ENCODE results near the gene MMP14. TPM values are rescaled to one million over a fixed set of nuclear protein-coding genes. Genes with fewer than 3 reads are reported as not detected.
"Not testable (repeated sequence)": the region's sequence is repeated elsewhere in the genome, so short reads cannot be mapped to it uniquely, and the experiment has no call there.

Gene MMP14
- polyA plus RNA-seq, 3 donors: 0.14 to 4.6 (median 0.44) TPM

DNA sequence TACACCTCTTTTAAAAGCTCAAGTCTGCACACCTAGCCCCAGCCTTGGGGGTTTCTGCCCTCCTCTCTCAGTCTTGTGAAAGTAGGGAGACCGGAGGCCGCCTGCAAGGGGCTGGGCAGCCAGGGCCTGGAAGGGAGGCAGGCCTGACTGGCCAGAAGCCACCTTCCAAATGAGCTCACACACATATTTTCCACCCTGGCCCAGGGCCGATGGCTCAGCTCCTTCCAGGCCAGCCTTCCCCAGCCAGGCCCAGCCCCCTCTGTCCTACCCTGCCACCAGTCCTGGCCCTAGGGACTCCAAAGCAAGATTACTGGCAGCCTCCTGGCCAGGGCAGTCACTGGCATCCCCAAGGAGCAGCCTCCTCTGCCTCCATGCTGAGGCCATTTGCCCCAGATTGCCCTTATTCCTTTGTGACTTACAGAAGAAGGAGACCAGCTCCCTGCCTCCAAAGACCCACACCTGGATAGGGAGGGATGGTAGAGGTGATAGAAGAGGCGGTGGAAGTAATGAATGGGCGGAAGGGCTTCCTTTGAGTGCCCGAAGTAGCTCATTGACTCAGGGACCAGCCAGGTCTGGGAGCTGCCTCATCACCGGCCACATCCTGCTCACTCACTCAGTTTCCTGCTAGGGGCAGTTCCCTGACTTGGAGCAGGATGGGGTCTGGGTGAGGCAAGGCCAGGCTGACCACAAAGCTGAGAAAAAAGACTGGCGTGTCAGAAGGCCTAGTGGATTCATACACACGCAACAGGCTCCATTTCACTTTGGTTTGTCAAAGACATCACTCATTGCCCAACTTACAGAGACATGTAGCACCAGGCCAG lies 14.8 kb downstream of the MMP14 start:
- intact Hi-C loops (cut with micrococcal nuclease): loop anchor here (5.0 kb wide), 2 partner anchors 74 to 194 kb away; no protein-coding TSS in a partner anchor
- TF ChIP-seq, protein P1, sequence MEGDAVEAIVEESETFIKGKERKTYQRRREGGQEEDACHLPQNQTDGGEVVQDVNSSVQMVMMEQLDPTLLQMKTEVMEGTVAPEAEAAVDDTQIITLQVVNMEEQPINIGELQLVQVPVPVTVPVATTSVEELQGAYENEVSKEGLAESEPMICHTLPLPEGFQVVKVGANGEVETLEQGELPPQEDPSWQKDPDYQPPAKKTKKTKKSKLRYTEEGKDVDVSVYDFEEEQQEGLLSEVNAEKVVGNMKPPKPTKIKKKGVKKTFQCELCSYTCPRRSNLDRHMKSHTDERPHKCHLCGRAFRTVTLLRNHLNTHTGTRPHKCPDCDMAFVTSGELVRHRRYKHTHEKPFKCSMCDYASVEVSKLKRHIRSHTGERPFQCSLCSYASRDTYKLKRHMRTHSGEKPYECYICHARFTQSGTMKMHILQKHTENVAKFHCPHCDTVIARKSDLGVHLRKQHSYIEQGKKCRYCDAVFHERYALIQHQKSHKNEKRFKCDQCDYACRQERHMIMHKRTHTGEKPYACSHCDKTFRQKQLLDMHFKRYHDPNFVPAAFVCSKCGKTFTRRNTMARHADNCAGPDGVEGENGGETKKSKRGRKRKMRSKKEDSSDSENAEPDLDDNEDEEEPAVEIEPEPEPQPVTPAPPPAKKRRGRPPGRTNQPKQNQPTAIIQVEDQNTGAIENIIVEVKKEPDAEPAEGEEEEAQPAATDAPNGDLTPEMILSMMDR (IDR thresholded peaks at IDR 0.05): no peak
- Mint-ChIP-seq H3K4me3 (peak overlapping the region in 1 of 2 donors; percentile 12), H3K27ac (peak overlapping the region in 1 of 7 donors; percentile 27), H3K4me1 (peaks cover 28% of the 10 kb centered on the region), H3K27me3 (ENCODE audit: low read depth in 3 of 3) (peaks cover 3 to 29% (median 18%) of the 10 kb centered on the region in 3 donors), H3K36me3 (peaks cover 0 to 1% of the 10 kb centered on the region in 2 donors), H3K9me3 (peaks cover 0 to 2% (median 0%) of the 10 kb centered on the region in 7 donors)
- Histone ChIP-seq H3K4me3 (replicated peaks in 1 of 3; ENCODE audit: low read depth in 2 of 3, low read length in 3 of 3) (no peak overlapping the region), H3K9ac (ENCODE audit: insufficient read depth, low read length, poor library complexity, severe bottlenecking) (no peak overlapping the region), H3K27me3 (ENCODE audit: control insufficient read depth in 2 of 2, insufficient read depth in 2 of 2, low read length in 2 of 2) (peaks cover 0 to 5% of the 10 kb centered on the region in 2 donors), H3K79me2 (ENCODE audit: insufficient read depth, low read length) (no peaks in the 10 kb centered on the region), H3K4me2 (replicated peaks; ENCODE audit: extremely low read depth, low read length, poor library complexity, severe bottlenecking) (no peak overlapping the region), H3K27ac (ENCODE audit: low read depth in 1 of 2, low read length in 2 of 2) (no peak overlapping the region), H3K4me1 (ENCODE audit: control insufficient read depth in 1 of 2, insufficient read depth in 2 of 2, low read length in 2 of 2) (peaks cover 19 to 30% of the 10 kb centered on the region in 2 donors), H3K36me3 (replicated peaks in 1 of 2; ENCODE audit: control insufficient read depth in 1 of 2, insufficient read depth in 2 of 2, low read length in 2 of 2) (no peaks in the 10 kb centered on the region), H2AFZ (ENCODE audit: insufficient read depth, low read depth, low read length, poor library complexity, severe bottlenecking) (peak overlapping the region; percentile 46), H4K20me1 (ENCODE audit: insufficient read depth, low read length) (no peaks in the 10 kb centered on the region), H3K9me3 (replicated peaks in 1 of 2; ENCODE audit: control insufficient read depth in 1 of 2, insufficient read depth in 1 of 2, low read length in 2 of 2) (no peaks in the 10 kb centered on the region)
- WGBS (ENCODE audit: insufficient coverage): 50% methylated on average over 2 of the region's 9 CpGs
- peak; percentile 65 to 93 (median 71) for DNase-seq

DNA sequence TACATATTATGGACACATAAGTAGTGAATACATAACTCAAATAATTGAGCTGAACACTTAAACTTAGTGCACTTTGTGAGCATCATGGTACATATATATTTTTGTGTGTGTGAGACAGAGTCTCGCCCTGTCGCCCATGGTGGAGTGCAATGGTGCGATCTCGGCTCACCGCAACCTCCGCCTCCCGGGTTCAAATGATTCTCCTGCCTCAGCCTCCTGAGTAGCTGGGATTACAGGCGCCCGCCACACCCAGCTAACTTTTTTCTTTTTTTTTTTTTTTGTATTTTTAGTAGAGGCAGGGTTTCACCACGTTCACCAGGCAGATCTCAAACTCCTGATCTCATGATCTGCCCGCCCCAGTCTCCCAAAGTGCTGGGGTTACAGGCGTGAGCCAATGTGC lies 15.8 kb downstream of the MMP14 start:
- not testable (repeated sequence) for H3K9me3 Mint-ChIP-seq, H3K36me3 Mint-ChIP-seq

More for the DNA sequence above, 15.8 kb downstream of the MMP14 start:
- H4K20me1 ChIP-seq (ENCODE audit: insufficient read depth, low read length); H3K9me3 ChIP-seq (replicated peaks in 1 of 2; ENCODE audit: control insufficient read depth in 1 of 2, insufficient read depth in 1 of 2, low read length in 2 of 2); H3K27ac Mint-ChIP-seq; H3K27ac ChIP-seq (ENCODE audit: low read depth in 1 of 2, low read length in 2 of 2); H3K27me3 ChIP-seq (ENCODE audit: control insufficient read depth in 2 of 2, insufficient read depth in 2 of 2, low read length in 2 of 2); H2AFZ ChIP-seq (ENCODE audit: insufficient read depth, low read depth, low read length, poor library complexity, severe bottlenecking); DNase-seq; H3K36me3 ChIP-seq (replicated peaks in 1 of 2; ENCODE audit: control insufficient read depth in 1 of 2, insufficient read depth in 2 of 2, low read length in 2 of 2); H3K4me2 ChIP-seq (replicated peaks; ENCODE audit: extremely low read depth, low read length, poor library complexity, severe bottlenecking); H3K4me3 ChIP-seq (replicated peaks in 1 of 3; ENCODE audit: low read depth in 2 of 3, low read length in 3 of 3); H3K9ac ChIP-seq (ENCODE audit: insufficient read depth, low read length, poor library complexity, severe bottlenecking); H3K4me3 Mint-ChIP-seq; H3K79me2 ChIP-seq (ENCODE audit: insufficient read depth, low read length): not testable (repeated sequence)
- intact Hi-C loops (cut with micrococcal nuclease): loop anchor here (2.0 to 5.0 kb wide), 5 partner anchors 29 to 279 kb away; no protein-coding TSS in a partner anchor
- no CpG with 5 or more reads among the region's 12 CpGs for WGBS (ENCODE audit: insufficient coverage)
- peaks cover 19 to 30% of the 10 kb centered on the region in 2 donors for H3K4me1 ChIP-seq (ENCODE audit: control insufficient read depth in 1 of 2, insufficient read depth in 2 of 2, low read length in 2 of 2)
- Mint-ChIP-seq H3K27me3 (ENCODE audit: low read depth in 3 of 3) (peaks cover 3 to 27% (median 22%) of the 10 kb centered on the region in 3 donors), H3K4me1 (peaks cover 28% of the 10 kb centered on the region)

All from CD14-positive monocyte (primary cell).